ENCODE measurements around the gene GNG4.

GNG4 gene

DNA sequence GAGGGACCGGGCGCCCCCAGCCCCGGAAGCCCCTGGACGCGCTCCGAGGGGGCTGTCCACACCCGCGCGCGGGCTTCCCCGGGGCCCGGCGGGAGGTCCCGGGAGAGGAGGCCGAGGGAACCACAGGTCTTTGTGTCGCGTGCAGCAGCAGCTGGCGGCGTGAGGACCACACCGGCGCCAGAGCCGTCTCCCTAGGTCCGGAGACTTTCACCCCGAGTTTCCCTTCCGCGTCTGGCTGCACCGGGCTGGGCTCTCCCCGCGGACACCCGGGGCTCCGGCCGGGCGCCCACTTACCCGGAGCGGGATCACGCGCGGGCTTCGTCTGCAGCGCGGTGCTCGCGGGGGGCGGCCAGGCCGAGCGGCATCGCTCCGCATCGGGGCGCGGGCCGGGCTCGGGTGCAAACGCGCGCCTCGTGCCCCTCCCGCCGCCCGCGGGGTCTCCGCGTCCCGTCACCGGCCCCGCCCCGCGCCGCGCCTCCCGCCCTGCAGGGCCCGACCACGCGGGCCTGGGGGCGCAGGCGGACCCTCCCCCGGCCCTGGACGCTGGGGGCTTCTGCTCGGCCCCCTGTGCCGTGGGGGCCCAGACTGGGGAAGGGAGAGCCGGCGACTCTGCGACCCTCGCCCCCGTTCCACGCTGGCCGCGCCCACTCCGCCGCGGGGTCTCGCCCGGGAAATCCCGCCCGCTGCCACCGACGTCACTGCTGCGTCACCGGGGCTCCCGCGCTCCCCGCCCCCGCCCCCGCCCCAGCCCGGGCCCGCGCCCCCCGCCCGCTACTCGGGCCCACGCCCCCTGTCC lies at the start of gene GNG4:
Gene GNG4, minus strand, starts transcription at position 417 of the 796 bp plus-strand sequence. CDS start 65,946 bp downstream, outside the sequence.
- peak; percentile 35 to 44 for DNase-seq

DNA sequence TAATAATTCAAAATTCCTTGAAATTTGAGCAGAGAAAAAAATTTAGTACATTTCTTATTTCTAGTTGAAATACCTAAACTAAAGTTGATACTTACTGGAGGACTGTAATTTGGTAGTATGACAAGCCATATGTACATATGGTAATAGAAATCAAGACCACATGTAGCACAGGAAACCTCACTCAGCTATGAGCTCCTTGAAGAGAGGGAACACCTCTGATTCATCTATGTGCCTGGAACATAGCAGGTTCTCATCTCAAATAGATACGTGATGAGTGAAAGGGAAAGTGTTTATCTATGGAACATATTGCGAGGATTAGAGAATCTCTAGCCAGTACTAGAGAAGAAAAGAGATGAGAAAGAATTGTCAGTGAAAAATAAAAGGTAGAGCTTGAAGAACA lies 47.9 kb upstream of the GNG4 start:
- no peak for DNase-seq

DNA sequence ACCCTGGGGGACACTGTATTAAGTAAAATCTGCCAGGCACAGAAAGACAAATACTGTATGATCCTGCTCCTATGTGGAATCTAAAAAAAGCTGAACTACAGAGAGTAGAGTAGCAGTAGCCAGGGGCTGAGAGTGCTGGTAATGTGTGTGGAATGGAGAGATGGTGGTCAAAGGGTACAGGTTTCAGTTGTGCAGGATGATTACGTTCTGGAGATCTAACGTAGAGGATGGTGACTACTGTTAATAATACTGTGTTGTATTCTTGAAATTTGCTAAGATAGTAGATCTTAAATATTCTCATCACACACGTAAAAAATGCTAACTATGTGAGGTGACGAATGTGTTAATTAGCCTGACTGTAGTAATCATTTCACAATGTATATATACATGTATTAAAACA lies 39.8 kb upstream of the GNG4 start:
- DNase-seq = no peak

- DNase-seq = no peak
These were observed 38.5 kb upstream of the GNG4 start for GRCh38 chr1:235688096-235688495.

DNA sequence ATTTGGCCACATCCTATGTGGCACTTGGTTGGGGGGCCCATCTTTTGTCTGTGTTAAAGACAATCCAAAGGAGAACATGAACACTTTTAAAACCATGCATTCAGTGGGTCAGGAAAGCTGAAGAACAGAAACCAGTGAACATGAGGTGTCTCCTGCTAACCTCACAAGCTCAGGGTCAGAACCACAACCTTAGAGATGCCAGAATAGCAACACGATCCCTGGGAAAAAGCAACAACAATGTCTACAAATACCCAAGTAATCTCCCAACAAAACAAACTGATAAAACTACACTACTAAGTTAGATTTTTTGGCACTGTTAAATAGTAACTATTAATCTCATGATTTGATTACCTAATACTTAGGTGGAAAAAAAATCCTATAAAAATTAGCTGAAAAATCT lies 34.1 kb upstream of the GNG4 start:
- no peak for DNase-seq

DNA sequence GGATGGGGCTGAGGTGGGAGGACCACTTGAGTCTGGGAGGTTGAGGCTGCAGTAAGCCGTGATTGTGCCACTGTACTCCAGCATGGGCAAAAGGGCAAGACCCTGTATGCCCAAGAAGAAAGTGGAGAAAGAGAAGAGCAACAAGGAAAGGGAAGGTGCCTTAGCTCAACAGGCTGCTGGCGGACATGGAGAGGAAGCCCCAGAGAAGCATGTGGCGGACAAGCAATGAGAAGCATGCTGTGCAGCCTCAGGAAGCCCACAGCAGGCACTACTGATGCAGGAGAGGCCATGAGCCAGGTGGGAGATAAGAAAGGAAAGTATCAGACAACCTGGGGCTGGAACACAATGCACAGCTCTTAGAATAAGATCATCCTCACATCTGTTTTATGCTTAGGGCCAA lies 32.6 kb upstream of the GNG4 start:
- no peak for DNase-seq

DNA sequence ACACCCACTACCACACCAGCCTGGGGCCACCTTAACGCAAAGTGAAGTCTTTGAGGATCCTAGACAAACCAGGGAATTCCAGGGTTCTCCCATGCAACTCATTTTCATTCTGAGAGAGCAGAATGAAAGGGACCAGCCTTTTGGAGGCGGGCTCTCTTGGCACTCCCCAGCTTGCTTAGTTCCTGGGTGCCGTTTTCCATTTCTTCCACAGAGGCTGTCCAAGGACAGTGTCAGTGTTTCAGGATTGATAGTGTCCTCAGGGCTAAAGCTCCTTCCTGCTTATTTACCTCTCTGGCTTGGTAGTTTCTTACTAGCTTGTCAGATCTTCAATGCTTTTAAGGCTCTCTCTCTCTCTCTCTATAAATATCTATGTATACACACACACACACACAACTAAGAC lies 30.1 kb upstream of the GNG4 start:
- DNase-seq = no peak

- no peak for DNase-seq
These were observed 29.4 kb upstream of the GNG4 start for GRCh38 chr1:235679005-235679404.

DNA sequence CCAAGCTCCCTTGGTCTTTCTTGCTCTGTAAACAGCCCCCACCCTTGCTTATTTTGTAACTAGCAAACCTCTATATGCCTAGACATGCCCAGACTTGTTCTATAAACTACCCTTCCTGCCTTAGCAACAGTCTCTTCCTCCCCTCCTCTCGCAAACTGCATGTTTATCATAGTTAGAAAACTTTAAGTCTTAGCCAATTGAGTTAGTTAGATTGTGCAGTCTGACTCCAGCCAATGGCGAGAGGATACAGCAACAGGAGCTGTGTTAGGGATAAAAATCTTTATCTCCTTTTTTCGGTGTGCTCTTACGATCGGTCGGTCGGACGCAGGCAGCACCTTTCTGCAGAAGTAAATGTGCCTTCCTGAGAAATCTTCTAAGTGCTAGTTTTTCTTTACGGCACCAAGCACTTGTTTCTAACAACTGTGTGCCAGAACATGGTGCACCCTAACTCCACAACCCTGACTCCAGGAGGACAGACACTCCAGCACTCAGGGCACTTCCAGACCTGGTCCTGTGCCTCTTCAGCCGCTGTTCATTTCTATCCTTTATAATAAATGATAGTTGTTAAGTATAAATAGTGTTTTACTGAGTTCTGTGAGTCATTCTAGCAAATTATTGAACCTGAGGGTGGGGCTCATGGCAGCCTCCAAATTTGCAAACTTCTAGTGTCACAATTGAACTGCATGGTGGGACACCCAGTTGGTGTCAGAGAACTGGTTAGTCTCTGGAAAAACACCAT lies 25.7 kb upstream of the GNG4 start:
- no peak for DNase-seq

GRCh38 chr1:235673981-235674380 lies 24.4 kb upstream of the GNG4 start:
- no peak for DNase-seq

DNA sequence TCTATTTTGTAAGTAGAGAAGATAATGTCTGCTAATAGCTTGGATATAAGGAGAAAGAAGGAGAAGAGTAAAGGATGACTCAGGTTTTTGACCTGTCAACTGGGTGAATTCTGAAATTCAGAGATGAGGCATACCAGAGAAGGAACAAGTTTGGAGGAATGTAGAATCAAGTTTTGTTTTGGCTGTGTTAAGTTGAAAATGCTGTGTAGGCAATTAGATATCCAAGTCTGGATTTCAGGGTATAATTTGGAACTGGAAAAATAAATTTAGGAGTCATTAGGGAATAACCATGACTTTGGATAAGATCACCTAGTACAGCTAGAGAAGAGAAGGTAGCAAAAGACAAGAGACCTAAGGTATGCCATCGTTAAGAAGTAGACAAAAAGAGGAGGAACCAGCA lies 22.4 kb upstream of the GNG4 start:
- DNase-seq = no peak

DNA sequence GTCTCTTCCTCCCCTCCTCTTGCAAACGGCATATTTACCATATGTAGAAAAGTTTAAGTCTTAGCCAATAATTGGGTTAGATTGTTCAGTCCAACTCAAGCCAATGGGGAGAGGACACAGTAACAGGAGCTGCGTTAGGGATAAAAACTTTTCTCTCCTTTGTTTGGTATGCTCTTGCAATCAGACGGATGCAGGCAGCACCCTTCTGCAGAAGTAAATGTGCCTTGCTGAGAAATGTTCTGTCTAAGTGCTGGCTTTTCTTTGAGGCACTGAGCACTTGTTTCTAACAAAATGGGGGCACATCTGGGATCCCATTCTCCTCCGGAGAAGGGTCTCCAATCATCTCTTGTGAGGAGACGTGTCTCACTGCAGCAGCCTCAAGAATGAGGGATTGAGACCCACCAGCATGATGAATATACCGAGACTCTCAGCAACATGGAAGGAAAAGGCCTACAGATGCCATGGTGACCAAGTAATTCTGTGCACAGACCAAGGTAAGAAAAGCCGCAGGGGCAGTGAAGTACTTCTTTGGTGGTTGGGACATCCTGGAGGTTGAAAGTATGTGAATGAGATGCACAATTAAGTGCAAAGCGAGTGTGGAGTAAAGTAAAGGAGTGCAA lies 20.7 kb upstream of the GNG4 start:
- no peak for DNase-seq

DNA sequence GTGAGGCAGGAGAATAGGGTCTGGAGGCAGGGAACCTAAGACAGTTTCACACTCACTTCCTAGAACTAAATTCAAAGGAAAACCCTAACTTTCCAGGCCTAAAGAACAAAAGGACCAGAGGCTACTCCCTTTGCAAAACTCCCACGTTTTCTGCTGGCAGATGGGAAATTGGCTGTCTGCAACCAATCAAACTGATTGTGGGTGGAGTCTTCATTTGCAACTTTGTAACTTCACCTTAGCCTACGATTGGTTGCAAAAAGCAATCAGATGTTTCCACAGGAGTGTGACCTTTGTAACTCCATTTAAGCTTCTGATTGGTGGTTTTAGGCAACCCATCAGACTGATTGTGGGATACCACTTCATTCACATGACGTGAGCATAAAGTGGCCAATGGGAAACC lies 19.7 kb upstream of the GNG4 start:
- no peak for DNase-seq

GRCh38 chr1:235663628-235664027 lies 14.0 kb upstream of the GNG4 start:
- no peak for DNase-seq

DNA sequence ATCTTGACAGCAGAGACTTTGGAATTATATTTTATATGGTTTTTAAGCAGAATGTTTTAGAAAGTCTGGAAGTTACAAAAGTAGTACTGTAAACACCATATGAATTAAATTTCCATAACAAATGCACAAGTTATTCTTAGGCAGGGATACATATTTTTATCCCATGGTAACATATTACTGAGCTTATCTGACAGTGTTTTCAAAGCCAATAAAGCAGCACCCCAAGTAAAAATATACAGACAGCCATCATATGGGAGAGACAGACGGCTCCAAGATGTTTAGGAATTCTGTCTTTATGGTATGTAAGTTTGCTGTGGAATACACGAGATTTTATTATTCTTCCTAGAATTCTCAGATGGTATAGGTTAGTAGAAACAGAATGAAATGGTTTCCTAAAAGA lies 12.0 kb upstream of the GNG4 start:
- DNase-seq = no peak

DNA sequence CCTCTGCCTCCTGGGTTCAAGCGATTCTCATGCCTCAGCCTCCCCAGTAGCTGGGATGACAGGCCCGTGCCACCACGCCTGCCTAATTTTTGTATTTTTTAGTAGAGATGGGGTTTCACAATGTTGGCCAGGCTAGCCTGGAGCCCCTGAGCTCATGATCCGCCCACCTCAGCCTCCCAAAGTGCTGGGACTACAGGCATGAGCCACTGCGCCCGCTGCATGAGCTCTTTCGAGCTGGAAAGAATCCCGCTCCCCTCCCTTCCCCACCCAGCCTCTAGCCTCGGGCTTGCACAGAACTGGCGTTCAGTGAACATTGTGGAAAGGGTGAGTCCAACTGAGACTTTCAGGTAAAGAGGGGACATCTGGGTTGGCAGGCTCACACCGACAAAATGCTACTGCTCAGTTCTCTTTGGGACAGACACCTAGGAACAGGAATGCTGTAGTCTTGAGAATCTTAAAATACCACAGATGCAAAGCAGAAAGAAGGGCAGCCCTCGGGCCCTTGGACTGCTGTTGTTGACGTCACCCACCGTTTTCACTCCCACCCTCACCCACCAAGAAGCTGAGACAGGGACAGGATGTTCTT lies 9.7 kb upstream of the GNG4 start:
- DNase-seq = no peak

- no peak for DNase-seq
These were observed 8.4 kb upstream of the GNG4 start for GRCh38 chr1:235657747-235658526.

- DNase-seq = no peak
These were observed 7.7 kb upstream of the GNG4 start for GRCh38 chr1:235657269-235657668.

DNA sequence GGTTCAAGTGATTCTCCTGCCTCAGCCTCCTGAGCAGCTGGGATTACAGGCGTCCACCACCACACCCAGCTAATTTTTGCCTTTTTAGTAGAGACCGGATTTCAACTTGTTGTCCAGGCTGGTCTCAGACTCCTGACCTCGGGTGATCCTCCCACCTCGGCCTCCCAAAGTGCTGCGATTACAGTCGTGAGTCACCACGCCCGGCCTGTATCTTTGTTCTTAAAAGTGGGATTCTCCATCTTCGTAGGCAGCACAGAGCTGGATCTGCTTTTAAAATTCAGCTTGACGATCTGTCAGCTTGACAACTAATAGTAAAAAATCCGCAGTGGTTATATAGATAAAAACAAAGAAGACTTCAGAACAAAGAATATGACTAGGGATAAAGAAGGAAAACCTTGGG lies 2.8 kb upstream of the GNG4 start:
- DNase-seq = no peak

DNA sequence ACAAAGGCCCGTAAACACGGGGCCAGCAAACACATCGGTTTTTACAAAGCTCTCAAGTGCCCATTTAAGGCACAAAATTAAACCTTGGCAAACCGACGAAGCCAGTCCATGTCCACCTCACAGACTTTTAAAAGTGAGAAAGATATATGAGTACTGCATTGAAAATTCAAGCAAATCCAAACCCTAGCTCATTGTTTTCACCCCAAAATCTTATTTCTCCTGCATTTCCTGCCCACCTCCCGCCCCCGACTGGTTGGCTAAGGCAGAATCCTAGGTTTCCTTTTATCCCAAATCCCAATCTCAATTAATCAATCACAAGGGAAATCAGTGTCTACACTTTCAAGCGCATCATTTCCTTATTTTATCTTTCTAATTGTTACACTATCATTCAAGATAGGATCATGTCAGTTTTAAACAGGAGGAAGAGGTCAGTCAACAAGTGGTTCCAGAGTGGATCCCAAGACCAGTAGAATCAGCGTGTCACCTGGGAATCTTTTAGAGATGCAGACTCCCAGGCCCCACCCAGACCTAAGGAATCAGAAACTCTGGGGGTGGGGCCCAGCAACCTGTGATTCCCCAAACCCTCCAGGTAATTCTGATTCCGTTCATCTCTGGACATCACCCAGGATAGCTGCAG lies 1.7 kb upstream of the GNG4 start:
- DNase-seq = no peak

DNA sequence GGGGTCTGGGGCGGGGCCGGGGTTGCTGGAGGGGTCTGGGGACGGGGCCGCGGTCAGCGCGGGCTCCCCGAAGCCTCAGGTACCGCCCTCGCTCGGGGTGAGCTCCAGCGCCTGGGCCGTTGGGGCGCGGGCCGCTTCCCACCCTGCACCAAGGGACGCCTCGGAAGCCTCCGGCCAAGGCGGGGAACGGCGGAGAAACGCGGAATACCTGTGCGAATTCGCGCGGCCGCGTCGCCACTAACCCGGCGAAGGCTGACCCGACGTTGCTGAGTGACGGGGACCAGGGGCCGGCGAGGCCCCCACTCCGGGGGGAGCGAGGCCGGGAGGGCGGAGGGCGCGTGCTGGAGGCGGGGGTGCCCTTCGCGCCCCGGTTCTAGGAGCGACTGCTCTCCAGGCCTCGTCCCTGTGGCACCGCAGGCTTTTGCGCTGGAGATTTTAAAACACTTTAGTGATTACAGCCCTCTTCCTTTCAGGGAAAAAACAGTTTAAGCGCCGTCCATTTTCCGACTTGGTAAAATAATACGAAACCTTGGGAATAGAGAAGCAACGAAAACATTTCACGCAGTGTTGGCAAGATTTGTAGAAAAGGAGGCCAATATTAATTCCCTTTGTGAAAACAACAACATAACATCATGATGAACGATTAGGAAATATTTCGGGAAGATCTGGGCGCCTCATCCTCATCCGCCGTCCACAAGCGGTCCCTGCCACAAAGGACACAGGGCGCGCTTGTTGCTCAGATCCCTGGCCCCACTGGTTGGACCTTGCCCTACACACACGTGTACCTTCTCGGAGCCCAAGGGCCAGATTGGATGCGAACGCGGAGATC lies 971 bp upstream of the GNG4 start:
- DNase-seq = peak in 1 of 2 donors; percentile 16

Data from activated CD4-positive, alpha-beta T cell treated with anti-CD3 and anti-CD28 coated beads for 4 hours (primary cell).